GM21526 (cell line): ENCODE data around the gene RBFA.
"Not testable (repeated sequence)": the region's sequence is repeated elsewhere in the genome, so short reads cannot be mapped to it uniquely, and the experiment has no call there.

Experiments used
- ATAC-seq: cut with Tn5 transposase; IDR thresholded peaks from one replicate; pipeline ENCODE4 v1.9.1; 2021; ENCODE audit warnings: moderate library complexity; ENCODE audit not compliant: unreplicated experiment, low FRiP score

RBFA gene

GRCh38 chr18:80034068-80034851 is at the start of gene RBFA:
Gene RBFA, plus strand, starts transcription at chr18:80034434. Its CDS starts 62 bp downstream, at chr18:80034496.
- peak; percentile 72 for ATAC-seq

GRCh38 chr18:79985172-79985571 is 49.1 kb upstream of the RBFA start:
- ATAC-seq, result no peak

GRCh38 chr18:79986726-79987125 is 47.5 kb upstream of the RBFA start:
- ATAC-seq, result no peak

- ATAC-seq, result no peak
Observed at GRCh38 chr18:79987566-79987965, 46.7 kb upstream of the RBFA start.

- peak; percentile 67 for ATAC-seq
Observed at GRCh38 chr18:79988071-79988450, 46.2 kb upstream of the RBFA start.

GRCh38 chr18:79988451-79989194 is 45.6 kb upstream of the RBFA start, which contains the start of gene TXNL4A:
Gene TXNL4A, minus strand, starts transcription at chr18:79988563. Its CDS starts 171 bp downstream, at chr18:79988392.
- peak; percentile 93 for ATAC-seq

GRCh38 chr18:79989195-79989497 is 45.1 kb upstream of the RBFA start:
- no peak for ATAC-seq

GRCh38 chr18:79991494-79991893 is 42.7 kb upstream of the RBFA start:
- ATAC-seq, result no peak

- ATAC-seq, result not testable (repeated sequence)
Observed at GRCh38 chr18:79999701-80000100, 34.5 kb upstream of the RBFA start.

- no peak for ATAC-seq
Observed at GRCh38 chr18:80000877-80001276, 33.4 kb upstream of the RBFA start.

- no peak for ATAC-seq
Observed at GRCh38 chr18:80002468-80002867, 31.8 kb upstream of the RBFA start.

- ATAC-seq, result no peak
Observed at GRCh38 chr18:80004600-80005342, 29.5 kb upstream of the RBFA start.

- no peak for ATAC-seq
Observed at GRCh38 chr18:80006724-80007123, 27.5 kb upstream of the RBFA start.

GRCh38 chr18:80009661-80010550 is 24.3 kb upstream of the RBFA start:
- ATAC-seq, result no peak

- no peak for ATAC-seq
Observed at GRCh38 chr18:80010551-80010906, 23.7 kb upstream of the RBFA start.

GRCh38 chr18:80011496-80012137 is 22.6 kb upstream of the RBFA start:
- not testable (repeated sequence) for ATAC-seq

- ATAC-seq, result no peak
Observed at GRCh38 chr18:80012714-80013113, 21.5 kb upstream of the RBFA start.

GRCh38 chr18:80022613-80023012 is 11.6 kb upstream of the RBFA start:
- ATAC-seq, result no peak

- no peak for ATAC-seq
Observed at GRCh38 chr18:80023173-80023572, 11.1 kb upstream of the RBFA start.

- ATAC-seq, result no peak
Observed at GRCh38 chr18:80026363-80026762, 7.9 kb upstream of the RBFA start.
